Progenitor cell of endocrine pancreas (in vitro differentiated cells): ENCODE measurements around the gene ELOVL6. TPM values are rescaled to one million over a fixed set of nuclear protein-coding genes. Genes with fewer than 3 reads are reported as not detected.
"Not testable (repeated sequence)": the region's sequence is repeated elsewhere in the genome, so short reads cannot be mapped to it uniquely, and the experiment has no call there.

ENCODE experiments used
- DNase-seq: peaks from one replicate; pipeline ENCODE4 v3.0.0; 2021; ENCODE audit warnings: low spot score; ENCODE audit not compliant: unreplicated experiment
- H3K27ac Mint-ChIP-seq: 2 replicates; pipeline ENCODE4 v1.8.0; 2021; ENCODE audit warnings: mild to moderate bottlenecking, moderate library complexity, mixed read lengths
- H3K27me3 Mint-ChIP-seq: 2 replicates; pipeline ENCODE4 v1.8.0; 2021; ENCODE audit warnings: mixed read lengths
- H3K36me3 Mint-ChIP-seq: 2 replicates; pipeline ENCODE4 v1.8.0; 2022; ENCODE audit warnings: mixed read lengths; ENCODE audit not compliant: insufficient read depth
- H3K4me1 Mint-ChIP-seq: 2 replicates; pipeline ENCODE4 v1.8.0; 2021; ENCODE audit warnings: low read depth, mixed read lengths
- H3K4me3 Mint-ChIP-seq: 2 replicates; pipeline ENCODE4 v1.8.0; 2021; ENCODE audit warnings: low read depth, mild to moderate bottlenecking, moderate library complexity, mixed read lengths
- H3K9me3 Mint-ChIP-seq: 2 replicates; pipeline ENCODE4 v1.8.0; 2021; ENCODE audit warnings: low read depth, mixed read lengths
- CTCF ChIP-seq: fragments of 200-600 bp; sonication (generic); IDR thresholded peaks from one replicate; pipeline ENCODE4 v1.5.0; 2021; ENCODE audit warnings: antibody characterized with exemption, mild to moderate bottlenecking; ENCODE audit not compliant: unreplicated experiment
- total RNA-seq: library from RNA; stranded (reverse); gene quantifications from 2 replicates; pipeline ENCODE4 v1.2.1, GENCODE V29; 2021

Gene ELOVL6
- total RNA-seq, 1 donor from 2014 or later = 34.3 TPM

GRCh38 chr4:110160618-110161017, 37.8 kb downstream of the ELOVL6 start:
- Mint-ChIP-seq H3K27ac (no peak overlapping the region), H3K4me3 (no peak overlapping the region), H3K4me1 (peaks cover 11% of the 10 kb centered on the region), H3K27me3 (no peaks in the 10 kb centered on the region), H3K9me3 (no peaks in the 10 kb centered on the region), H3K36me3 (no peaks in the 10 kb centered on the region)
- DNase-seq = no peak
- no peak for TF ChIP-seq CTCF

- Mint-ChIP-seq H3K9me3 (no peaks in the 10 kb centered on the region), H3K27me3 (no peaks in the 10 kb centered on the region), H3K27ac (no peak overlapping the region), H3K4me3 (no peak overlapping the region), H3K4me1 (peaks cover 7% of the 10 kb centered on the region), H3K36me3 (no peaks in the 10 kb centered on the region)
- TF ChIP-seq CTCF = no peak
- DNase-seq = no peak
These were observed 38.9 kb downstream of the ELOVL6 start for GRCh38 chr4:110159541-110159940.

GRCh38 chr4:110157580-110157979, 40.8 kb downstream of the ELOVL6 start:
- peaks cover 4% of the 10 kb centered on the region for H3K4me1 Mint-ChIP-seq
- H3K27ac Mint-ChIP-seq = no peak overlapping the region

GRCh38 chr4:110157166-110157565, 41.2 kb downstream of the ELOVL6 start:
- H3K4me1 Mint-ChIP-seq, H3K27me3 Mint-ChIP-seq, H3K9me3 Mint-ChIP-seq, H3K4me3 Mint-ChIP-seq, H3K27ac Mint-ChIP-seq, DNase-seq, H3K36me3 Mint-ChIP-seq: not testable (repeated sequence)

More at GRCh38 chr4:110157580-110157979, 40.8 kb downstream of the ELOVL6 start:
- Mint-ChIP-seq H3K4me3 (no peak overlapping the region), H3K9me3 (no peaks in the 10 kb centered on the region), H3K36me3 (no peaks in the 10 kb centered on the region), H3K27me3 (no peaks in the 10 kb centered on the region)
- TF ChIP-seq CTCF = no peak
- DNase-seq = no peak

- Mint-ChIP-seq H3K27ac (no peak overlapping the region), H3K27me3 (no peaks in the 10 kb centered on the region), H3K36me3 (no peaks in the 10 kb centered on the region), H3K4me3 (no peak overlapping the region), H3K9me3 (no peaks in the 10 kb centered on the region), H3K4me1 (peaks cover 4% of the 10 kb centered on the region)
- DNase-seq = no peak
- no peak for TF ChIP-seq CTCF
These were observed 42.0 kb downstream of the ELOVL6 start for GRCh38 chr4:110156442-110156841.

- peaks cover 4% of the 10 kb centered on the region for H3K4me1 Mint-ChIP-seq
- no peak overlapping the region for H3K27ac Mint-ChIP-seq
- H3K9me3 Mint-ChIP-seq = no peaks in the 10 kb centered on the region
- H3K4me3 Mint-ChIP-seq = no peak overlapping the region
- H3K36me3 Mint-ChIP-seq = no peaks in the 10 kb centered on the region
- no peak for DNase-seq
- H3K27me3 Mint-ChIP-seq = no peaks in the 10 kb centered on the region
- TF ChIP-seq CTCF = no peak
These were observed 42.8 kb downstream of the ELOVL6 start for GRCh38 chr4:110155654-110156053.
